Endothelial cell of umbilical vein (primary cell): Measurements from ENCODE around the gene LCN12. TPM values are rescaled to one million over a fixed set of nuclear protein-coding genes. Genes with fewer than 3 reads are reported as not detected.

ENCODE experiments used
- BruUV-seq: library from RNA; stranded (reverse); fragments of 400-500 nt; replicated peaks from 2 replicates; lab custom pipeline; 2021; lab: Mats Ljungman, UMichigan
- CTCF ChIA-PET: fragments of 300-600, 350-600 bp; sonication (Branson Sonifier 250); formaldehyde crosslinking; loops from one replicate; lab custom pipeline; 2021; ENCODE audit warnings: antibody characterized with exemption, inconsistent platforms; lab: Charles Lee
- POLR2A ChIA-PET: fragments of 300-600, 350-600 bp; sonication (Branson Sonifier 250); formaldehyde crosslinking; loops from one replicate; lab custom pipeline; 2021; ENCODE audit warnings: antibody characterized with exemption, inconsistent platforms; lab: Charles Lee
- DNase-seq: peaks from one replicate; pipeline ENCODE4 v3.0.0-alpha.2; 2011; ENCODE audit warnings: low read depth, low spot score
- FAIRE-seq: peaks from 2 replicates; lab custom pipeline; 2011; peaks lifted over from hg19 to GRCh38; lab: Jason Lieb, UNC
- H2AFZ ChIP-seq: 2 replicates; pipeline ENCODE4 v1.6.0; 2012; ENCODE audit warnings: low read depth, low read length, control low read depth, inconsistent platforms
- H3K27ac ChIP-seq: 2 replicates; pipeline ENCODE4 v1.5.1; 2011; ENCODE audit warnings: low read depth, mild to moderate bottlenecking, control low read depth, low read length, moderate library complexity; ENCODE audit not compliant: insufficient read depth
- H3K27me3 ChIP-seq, 2 experiments: 2 replicates each; pipeline versions ENCODE4 v1.6.0 to v1.6.1; 2011; ENCODE audit warnings: low read length in 2 of 2, mixed read lengths in 1 of 2; ENCODE audit not compliant: control insufficient read depth in 2 of 2, insufficient read depth in 2 of 2
- H3K36me3 ChIP-seq, 2 experiments: 2 replicates in 1 of 2; 3 replicates in 1 of 2; pipeline ENCODE4 v1.5.1; 2011; ENCODE audit warnings: low read length in 2 of 2, mild to moderate bottlenecking in 1 of 2, moderate library complexity in 1 of 2; ENCODE audit not compliant: control insufficient read depth in 2 of 2, insufficient read depth in 2 of 2; ENCODE audit errors: extremely low read depth in 1 of 2
- H3K4me1 ChIP-seq: 3 replicates; pipeline ENCODE4 v1.5.1; 2011; ENCODE audit warnings: mild to moderate bottlenecking, low read length; ENCODE audit not compliant: control insufficient read depth, insufficient read depth; ENCODE audit errors: extremely low read depth
- H3K4me2 ChIP-seq: 2 replicates; pipeline ENCODE4 v1.6.1; 2011; ENCODE audit warnings: low read length, control low read depth, mixed read lengths; ENCODE audit not compliant: insufficient read depth
- H3K4me3 ChIP-seq, 3 experiments: fragments of 200-600 bp in 1 of 3; sonication (generic), shearing (Covaris generic) in 1 of 3; replicated peaks in 1 of 3; 2 replicates each; pipeline ENCODE4 v1.5.1; 2011 to 2016; ENCODE audit warnings: control low read depth in 3 of 3, low read length in 3 of 3, mild to moderate bottlenecking in 2 of 3, inconsistent platforms in 1 of 3, low read depth in 1 of 3, moderate library complexity in 1 of 3; ENCODE audit not compliant: insufficient read depth in 1 of 3
- H3K79me2 ChIP-seq: 2 replicates; pipeline ENCODE4 v1.6.0; 2012; ENCODE audit warnings: low read length, inconsistent platforms; ENCODE audit not compliant: control insufficient read depth, insufficient read depth
- H3K9ac ChIP-seq: replicated peaks from 2 replicates; pipeline ENCODE3; 2011; ENCODE audit warnings: low read length, control low read depth; ENCODE audit not compliant: insufficient read depth; ENCODE audit errors: extremely low read depth
- H3K9me1 ChIP-seq: replicated peaks from 3 replicates; pipeline ENCODE4 v1.6.0; 2011; ENCODE audit warnings: mild to moderate bottlenecking, low read length; ENCODE audit not compliant: control insufficient read depth, insufficient read depth; ENCODE audit errors: extremely low read depth
- H3K9me3 ChIP-seq: replicated peaks from 2 replicates; pipeline ENCODE4 v1.5.1; 2012; ENCODE audit warnings: low read length, inconsistent platforms; ENCODE audit not compliant: control insufficient read depth, insufficient read depth
- H4K20me1 ChIP-seq: replicated peaks from 2 replicates; pipeline ENCODE3; 2011; ENCODE audit warnings: mild to moderate bottlenecking, low read length; ENCODE audit not compliant: control insufficient read depth, insufficient read depth; ENCODE audit errors: extremely low read depth
- CTCF ChIP-seq, 2 donors: IDR thresholded peaks; 1 replicate in 1 of 2; 2 replicates in 1 of 2; pipeline ENCODE4 v1.5.1; 2011; ENCODE audit warnings: low read length in 2 of 2, mild to moderate bottlenecking in 2 of 2, moderate library complexity in 2 of 2, control low read depth in 1 of 2, inconsistent platforms in 1 of 2, low read depth in 1 of 2; ENCODE audit not compliant: insufficient read depth in 1 of 2; ENCODE audit errors: extremely low read depth in 1 of 2
- EZH2 ChIP-seq: IDR thresholded peaks from 2 replicates; pipeline ENCODE4 v1.6.1; 2012; ENCODE audit warnings: borderline replicate concordance, low read depth, mild to moderate bottlenecking, moderate library complexity, low read length, inconsistent platforms; ENCODE audit not compliant: severe bottlenecking
- FOS ChIP-seq: IDR thresholded peaks from 2 replicates; pipeline ENCODE4 v1.6.1; 2011; ENCODE audit warnings: mild to moderate bottlenecking, low read length, moderate library complexity, borderline replicate concordance; ENCODE audit not compliant: insufficient read depth
- GATA2 ChIP-seq: IDR thresholded peaks from 2 replicates; pipeline ENCODE4 v1.7.0; 2011; ENCODE audit warnings: low read depth, mild to moderate bottlenecking, moderate library complexity, mixed read lengths, low read length; ENCODE audit not compliant: insufficient read length, insufficient read depth
- JUN ChIP-seq: IDR thresholded peaks from 2 replicates; pipeline ENCODE4 v1.6.1; 2011; ENCODE audit warnings: borderline replicate concordance, low read depth; ENCODE audit not compliant: insufficient read length, insufficient read depth
- MYC ChIP-seq: IDR thresholded peaks from one replicate; pipeline ENCODE4 v1.6.1; 2011; ENCODE audit warnings: mild to moderate bottlenecking, low read depth, low read length
- POLR2A ChIP-seq: IDR thresholded peaks from 2 replicates; pipeline ENCODE4 v1.6.1; 2012; ENCODE audit warnings: low read depth, mild to moderate bottlenecking, control low read depth, low read length
- POLR2AphosphoS5 ChIP-seq: IDR thresholded peaks from 2 replicates; pipeline ENCODE4 v1.6.1; 2012; ENCODE audit warnings: low read depth, mild to moderate bottlenecking, control low read depth, low read length, moderate library complexity; ENCODE audit not compliant: insufficient read depth
- dilution Hi-C: fragments of 300-500 bp; cut with MboI; formaldehyde crosslinking; loops from one replicate; pipeline ENCODE4 v1.15.0; 2019; ENCODE audit warnings: low sequenced_read_pairs; ENCODE audit not compliant: extremely low pct_ligation_motif_present
- intact Hi-C: fragments of 100-400 bp; cut with micrococcal nuclease; formaldehyde crosslinking; loops from one replicate; pipeline ENCODE4 v1.10.0; 2022
- polyA plus RNA-seq, 4 experiments: library from polyadenylated mRNA; depleted of rRNA in 3 of 4; stranded (reverse) in 3 of 4; unstranded in 1 of 4; fragments of >200 nt; gene quantifications; 2 replicates each; pipeline versions ENCODE4 v1.2.1 to v1.2.3, GENCODE V29; 2011 to 2012; ENCODE audit warnings: missing spikeins in 1 of 4
- total RNA-seq: library from RNA; stranded (reverse); gene quantifications from 2 replicates; pipeline ENCODE4 v1.2.3, GENCODE V29; 2021
- TF ChIP-seq, protein P1 (sequence below): IDR thresholded peaks from 2 replicates; pipeline ENCODE4 v1.6.1; 2011; ENCODE audit not compliant: insufficient read depth, insufficient read length

LCN12 gene
- total and polyA plus RNA-seq, 2 donors (not counting 3 experiments of a cell fraction or from before 2014, with no cell fraction given) = 0.35 to 0.52 TPM

DNA sequence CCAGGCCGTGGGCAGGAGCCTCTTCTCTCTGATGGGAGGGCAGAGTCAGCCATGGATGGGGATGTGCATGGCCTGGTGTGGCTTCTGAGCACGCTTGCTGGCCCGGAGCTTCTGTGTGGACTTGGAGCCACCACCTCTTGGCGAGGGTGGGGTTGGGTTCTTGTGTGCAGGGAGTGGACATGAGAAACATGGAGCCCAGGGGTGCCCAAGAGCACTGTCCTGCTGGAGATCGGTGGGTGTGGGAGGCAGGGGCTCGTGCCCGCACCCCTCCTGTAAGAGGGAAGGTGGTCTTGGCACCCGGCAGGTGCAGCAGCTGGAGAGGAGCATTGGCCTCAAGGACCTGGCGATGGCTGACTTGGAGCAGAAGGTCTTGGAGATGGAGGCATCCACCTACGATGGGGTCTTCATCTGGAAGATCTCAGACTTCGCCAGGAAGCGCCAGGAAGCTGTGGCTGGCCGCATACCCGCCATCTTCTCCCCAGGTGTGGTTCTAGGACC, 31.3 kb upstream of the LCN12 start:
- dilution Hi-C loops (no loop called here), intact Hi-C loops (no loop called here)
- Histone ChIP-seq H3K79me2 (no peaks in the 10 kb centered on the region), H3K36me3 (peaks cover 0 to 39% of the 10 kb centered on the region in 2 experiments), H3K4me2 (no peak overlapping the region), H3K9me1 (no peaks in the 10 kb centered on the region), H3K4me1 (no peaks in the 10 kb centered on the region), H3K27me3 (no peaks in the 10 kb centered on the region), H3K4me3 (no peak overlapping the region), H3K9me3 (no peaks in the 10 kb centered on the region), H3K27ac (no peak overlapping the region), H3K9ac (no peak overlapping the region), H2AFZ (no peak overlapping the region), H4K20me1 (no peaks in the 10 kb centered on the region)
- CTCF ChIA-PET = interaction anchor here (0.6 to 1.5 kb wide), 2 partner anchors 19 to 27 kb away, joined by 3 to 4 read pairs; no protein-coding TSS in a partner anchor
- DNase-seq = no peak
- FAIRE-seq = no peak
- POLR2A ChIA-PET = no interaction called here
- no TSS peak for BruUV-seq
- TF ChIP-seq JUN (no peak), FOS (no peak), POLR2AphosphoS5 (no peak), POLR2A (no peak), EZH2 (no peak), GATA2 (no peak), CTCF (IDR thresholded peaks at IDR 0.05; ENCODE audit: extremely low read depth in 1 of 2, insufficient read depth in 1 of 2, low read depth in 1 of 2, low read length in 2 of 2) (no peak), MYC (no peak)
- TF ChIP-seq, protein P1, sequence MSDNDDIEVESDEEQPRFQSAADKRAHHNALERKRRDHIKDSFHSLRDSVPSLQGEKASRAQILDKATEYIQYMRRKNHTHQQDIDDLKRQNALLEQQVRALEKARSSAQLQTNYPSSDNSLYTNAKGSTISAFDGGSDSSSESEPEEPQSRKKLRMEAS = no peak
